HEK293 (cell line): Measurements from ENCODE around the gene CENPO.
A peak's percentile ranks its signal among the peaks of the same experiment; 100 is the strongest.

Experiments used
- CTCF ChIA-PET: fragments of 350-600 bp; formaldehyde crosslinking; extraction: SDS; loops from one replicate; lab custom pipeline; 2021; ENCODE audit warnings: antibody characterized with exemption; lab: Yijun Ruan, JAX
- POLR2A ChIA-PET: fragments of 300-600 bp; formaldehyde crosslinking; extraction: SDS; loops from one replicate; lab custom pipeline; 2020; ENCODE audit warnings: antibody characterized with exemption, inconsistent platforms; lab: Yijun Ruan, JAX
- H3K27ac ChIP-seq: fragments of 200-500 bp; sonication (Bioruptor generic); 2 replicates; pipeline ENCODE4 v1.5.1; 2014; ENCODE audit warnings: low read depth, low read length, control low read depth, inconsistent platforms; ENCODE audit errors: extremely low read depth
- H3K36me3 ChIP-seq, 2 experiments: fragments of 200-500 bp in 1 of 2; sonication (Bioruptor generic) in 1 of 2; 1 replicate in 1 of 2; 2 replicates in 1 of 2; pipeline ENCODE4 v1.5.1; 2014 to 2017; ENCODE audit warnings: inconsistent platforms in 2 of 2, low read length in 2 of 2; ENCODE audit not compliant: control insufficient read depth in 2 of 2, insufficient read depth in 1 of 2
- H3K4me1 ChIP-seq: fragments of 200-500 bp; sonication (Bioruptor generic); 2 replicates; pipeline ENCODE4 v1.5.1; 2014; ENCODE audit warnings: mild to moderate bottlenecking, low read length, inconsistent platforms; ENCODE audit not compliant: control insufficient read depth, insufficient read depth
- H3K4me3 ChIP-seq: 2 replicates; pipeline ENCODE4 v1.5.1; 2011; ENCODE audit warnings: low read depth, mild to moderate bottlenecking, control low read depth, low read length, moderate library complexity
- H3K9me3 ChIP-seq: fragments of 200-500 bp; sonication (Bioruptor generic); 2 replicates; pipeline ENCODE4 v1.5.1; 2014; ENCODE audit warnings: low read depth, low read length, inconsistent platforms; ENCODE audit not compliant: control insufficient read depth, insufficient read depth
- AEBP2 ChIP-seq: fragments of 450-650 bp; formaldehyde crosslinking; IDR thresholded peaks from 2 replicates; pipeline ENCODE4 v1.5.1; 2016; ENCODE audit warnings: missing biosample characterization, missing genetic modification characterization, borderline replicate concordance
- CTCF ChIP-seq: fragments of 450-650 bp; formaldehyde crosslinking; IDR thresholded peaks from 2 replicates; pipeline ENCODE4 v1.5.1; 2016; ENCODE audit warnings: missing biosample characterization, missing genetic modification characterization
- GLIS1 ChIP-seq: fragments of 450-650 bp; formaldehyde crosslinking; IDR thresholded peaks from 2 replicates; pipeline ENCODE4 v1.5.1; 2016; ENCODE audit warnings: missing biosample characterization, missing genetic modification characterization
- IKZF3 ChIP-seq: fragments of 450-650 bp; IDR thresholded peaks from 2 replicates; pipeline ENCODE4 v1.5.0; 2018; ENCODE audit warnings: missing biosample characterization, mild to moderate bottlenecking, missing genetic modification characterization, moderate library complexity
- RBAK ChIP-seq: fragments of 450-650 bp; formaldehyde crosslinking; IDR thresholded peaks from 2 replicates; pipeline ENCODE4 v1.5.1; 2016; ENCODE audit warnings: missing biosample characterization, missing genetic modification characterization
- ZBTB49 ChIP-seq: fragments of 450-650 bp; formaldehyde crosslinking; IDR thresholded peaks from 2 replicates; pipeline ENCODE4 v1.5.1; 2016; ENCODE audit warnings: missing biosample characterization, missing genetic modification characterization, low read depth
- ZIC2 ChIP-seq: fragments of 450-650 bp; formaldehyde crosslinking; IDR thresholded peaks from 2 replicates; pipeline ENCODE4 v1.5.1; 2016; ENCODE audit warnings: missing biosample characterization, missing genetic modification characterization
- ZNF157 ChIP-seq: fragments of 450-650 bp; formaldehyde crosslinking; IDR thresholded peaks from 2 replicates; pipeline ENCODE4 v1.5.1; 2016; ENCODE audit warnings: missing biosample characterization, missing genetic modification characterization
- ZNF18 ChIP-seq: fragments of 450-650 bp; formaldehyde crosslinking; IDR thresholded peaks from 2 replicates; pipeline ENCODE4 v1.5.1; 2016; ENCODE audit warnings: missing biosample characterization, missing genetic modification characterization
- ZNF366 ChIP-seq: fragments of 450-650 bp; formaldehyde crosslinking; conservative IDR thresholded peaks from 2 replicates; pipeline ENCODE4 v1.5.1; 2016; ENCODE audit warnings: missing biosample characterization, missing genetic modification characterization
- ZNF37A ChIP-seq: fragments of 450-650 bp; IDR thresholded peaks from 2 replicates; pipeline ENCODE4 v1.5.1; 2018; ENCODE audit warnings: missing biosample characterization, missing genetic modification characterization
- ZNF654 ChIP-seq: fragments of 450-650 bp; formaldehyde crosslinking; IDR thresholded peaks from 2 replicates; pipeline ENCODE4 v1.5.1; 2016; ENCODE audit warnings: low read depth, missing biosample characterization, missing genetic modification characterization

The CENPO gene

GRCh38 chr2:24827321-24828237 lies 34.4 kb downstream of the CENPO start (continued):
- TF ChIP-seq ZBTB49 (tag by site-specific recombination) (no peak), ZNF37A (tag by site-specific recombination) (no peak), IKZF3 (tag by site-specific recombination) (0 out of 2 replicates have a peak, but pooled peaks have one; percentile 36), ZNF654 (tag by site-specific recombination) (peak; percentile 87), CTCF (tag by site-specific recombination) (peak; percentile 81), ZNF366 (no peak)

- POLR2A ChIA-PET = interaction anchor here (0.7 to 1.2 kb wide), 3 partner anchors 29 to 319 kb away, joined by 3 to 5 read pairs (median 3); no protein-coding TSS in a partner anchor
- H3K4me3 ChIP-seq = no peak overlapping the region
- no peaks in the 10 kb centered on the region for H3K9me3 ChIP-seq
- TF ChIP-seq GLIS1 (tag by site-specific recombination) (peak; percentile 5; the same call in 1 of the 2 replicates), ZNF157 (no peak)
- H3K27ac ChIP-seq = no peak overlapping the region
- H3K36me3 ChIP-seq = peaks cover 4 to 59% of the 10 kb centered on the region in 2 experiments; a peak in 2 of 3 replicates
- CTCF ChIA-PET = interaction anchor here (0.6 to 3.6 kb wide), 29 partner anchors 10 to 814 kb away, joined by 3 to 38 read pairs (median 3); no protein-coding TSS in a partner anchor
- H3K4me1 ChIP-seq = no peaks in the 10 kb centered on the region
These were observed 35.2 kb downstream of the CENPO start for GRCh38 chr2:24828238-24828996.

GRCh38 chr2:24830351-24830750 lies 37.1 kb downstream of the CENPO start:
- peaks cover 0 to 59% of the 10 kb centered on the region in 2 experiments; a peak in 2 of 3 replicates for H3K36me3 ChIP-seq
- no peaks in the 10 kb centered on the region for H3K4me1 ChIP-seq
- ChIA-PET POLR2A (interaction anchor here (0.6 kb wide), 1 partner anchor 170 kb away, joined by 3 read pairs; no protein-coding TSS in a partner anchor), CTCF (interaction anchor here (1.2 to 1.5 kb wide), 3 partner anchors 38 to 420 kb away, joined by 3 to 6 read pairs (median 4); partner anchors contain the start of genes CENPO and PTRHD1)
- TF ChIP-seq ZNF18 (tag by site-specific recombination) (no peak), ZNF157 (no peak), ZIC2 (no peak), RBAK (tag by site-specific recombination) (no peak), ZNF654 (tag by site-specific recombination) (peak; percentile 19; the same call in 1 of the 2 replicates), AEBP2 (tag by site-specific recombination) (no peak)
- no peaks in the 10 kb centered on the region for H3K9me3 ChIP-seq
- no peak overlapping the region for H3K4me3 ChIP-seq
- H3K27ac ChIP-seq = no peak overlapping the region
